ENCODE results near the gene SRPK2. TPM values are rescaled to one million over a fixed set of nuclear protein-coding genes. Genes with fewer than 3 reads are reported as not detected.
"Not testable (repeated sequence)": the region's sequence is repeated elsewhere in the genome, so short reads cannot be mapped to it uniquely, and the experiment has no call there.

SRPK2 gene
- total RNA-seq, 5 donors from 2014 or later (not counting 1 experiment from before 2014, with no cell fraction given), result 41.6 to 71.4 (median 46.9) TPM

DNA sequence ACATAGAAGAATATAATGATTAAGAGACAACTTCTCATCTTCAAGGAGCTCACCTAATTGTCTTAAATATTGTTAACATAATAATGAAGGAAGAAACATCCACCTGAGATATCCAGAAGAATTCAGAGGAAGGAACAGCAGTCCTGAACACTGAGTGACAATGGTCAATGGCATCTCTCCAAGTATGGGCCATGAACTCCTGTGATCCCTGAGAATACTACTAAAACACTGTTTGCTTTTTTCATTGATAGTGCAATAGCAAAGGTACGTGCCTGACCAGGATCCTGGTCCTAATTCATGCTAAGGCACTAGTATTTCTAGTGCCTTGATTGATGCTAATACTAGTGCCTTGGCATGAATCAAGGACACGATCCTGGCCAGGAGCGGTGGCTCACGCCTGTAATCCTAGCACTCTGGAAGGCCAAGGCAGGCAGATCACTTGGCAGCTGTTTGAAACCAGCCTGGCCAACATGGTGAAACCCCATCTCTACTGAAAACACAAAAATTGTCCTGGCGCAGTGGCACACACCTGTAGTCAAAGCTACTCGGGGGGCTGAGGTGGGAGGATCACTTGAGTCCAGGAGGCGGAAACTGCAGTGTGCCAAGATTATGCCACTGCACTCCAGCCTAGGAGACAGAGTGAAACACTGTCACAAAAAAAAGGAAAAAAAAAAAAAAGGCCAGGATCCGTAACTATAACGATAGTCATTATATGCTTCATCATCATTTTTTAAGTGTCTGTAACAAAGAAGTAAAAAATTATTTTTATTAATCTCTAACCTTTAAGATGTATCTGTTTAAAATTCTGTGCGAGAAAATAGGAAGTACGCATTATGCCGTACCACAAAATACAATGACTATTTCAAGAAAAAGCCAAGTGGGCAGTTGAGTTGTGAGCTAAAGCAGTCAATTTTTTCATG lies 49.1 kb downstream of the SRPK2 start:
- no peak overlapping the region for H3K4me3 Mint-ChIP-seq
- POLR2A ChIA-PET, result interaction anchor here in 1 of 2 donors (0.7 kb wide), 1 partner anchor 414 kb away, joined by 5 read pairs; no protein-coding TSS in a partner anchor

DNA sequence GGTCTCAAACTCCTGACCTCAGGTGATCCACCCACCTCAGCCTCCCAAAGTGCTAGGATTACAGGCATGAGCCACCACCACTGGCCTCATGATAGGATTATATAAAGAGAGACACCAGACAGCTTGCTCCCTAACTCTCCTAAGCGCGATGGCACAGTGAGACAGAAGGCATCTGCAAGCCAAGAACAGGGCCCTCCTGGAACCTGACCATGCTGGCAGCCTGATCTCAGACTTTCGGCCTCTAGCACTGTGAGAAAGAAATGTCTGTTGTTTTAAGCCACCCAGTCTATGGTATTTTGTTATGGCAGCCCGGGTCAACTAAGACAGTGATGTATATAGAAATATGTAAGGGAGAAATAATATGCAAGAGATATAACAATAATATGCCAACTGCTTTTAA lies 51.2 kb downstream of the SRPK2 start:
- Histone ChIP-seq H3K4me3 (ENCODE audit: control insufficient read depth in 1 of 2, extremely low read depth in 1 of 2, low read length in 1 of 2) (no peak overlapping the region), H3K27me3 (replicated peaks in 1 of 2; ENCODE audit: control insufficient read depth in 2 of 2, extremely low read depth in 1 of 2, insufficient read depth in 2 of 2, low read length in 1 of 2) (no peaks in the 10 kb centered on the region), H3K36me3 (ENCODE audit: control insufficient read depth in 2 of 2, extremely low read depth in 1 of 2, insufficient read depth in 1 of 2, low read length in 1 of 2) (no peaks in the 10 kb centered on the region), H3K4me1 (ENCODE audit: control insufficient read depth in 1 of 2, extremely low read depth in 1 of 2, insufficient read depth in 2 of 2, low read length in 2 of 2) (peaks cover 0 to 11% of the 10 kb centered on the region in 2 experiments), H3K27ac (ENCODE audit: low read length) (no peak overlapping the region), H3K9me3 (no peaks in the 10 kb centered on the region)
- 96% methylated on average over 3 of the region's 4 CpGs for WGBS (ENCODE audit: insufficient coverage)
- Mint-ChIP-seq H3K4me1 (peaks cover 21 to 28% (median 23%) of the 10 kb centered on the region in 3 donors), H3K4me3 (no peak overlapping the region), H3K27me3 (no peaks in the 10 kb centered on the region), H3K36me3 (no peaks in the 10 kb centered on the region), H3K9me3 (no peaks in the 10 kb centered on the region), H3K27ac (peak overlapping the region; percentile 19 to 21)
- CTCF ChIA-PET, result interaction anchor here in 1 of 2 donors (0.6 to 0.7 kb wide), 3 partner anchors 221 to 1949 kb away, joined by 3 to 4 read pairs (median 4); no protein-coding TSS in a partner anchor
- no peak for DNase-seq
- POLR2A ChIA-PET, result interaction anchor here (0.6 to 0.7 kb wide), 3 partner anchors 183 to 248 kb away, joined by 4 to 9 read pairs (median 8); no protein-coding TSS in a partner anchor
- ATAC-seq (replicated peaks in 1 of 4), result no peak

More for the DNA sequence above, 49.1 kb downstream of the SRPK2 start:
- Histone ChIP-seq H3K4me3 (ENCODE audit: control insufficient read depth in 1 of 2, extremely low read depth in 1 of 2, low read length in 1 of 2) (no peak overlapping the region), H3K36me3 (ENCODE audit: control insufficient read depth in 2 of 2, extremely low read depth in 1 of 2, insufficient read depth in 1 of 2, low read length in 1 of 2) (no peaks in the 10 kb centered on the region), H3K27ac (ENCODE audit: low read length) (no peak overlapping the region), H3K27me3 (replicated peaks in 1 of 2; ENCODE audit: control insufficient read depth in 2 of 2, extremely low read depth in 1 of 2, insufficient read depth in 2 of 2, low read length in 1 of 2) (no peaks in the 10 kb centered on the region), H3K9me3 (no peaks in the 10 kb centered on the region), H3K4me1 (ENCODE audit: control insufficient read depth in 1 of 2, extremely low read depth in 1 of 2, insufficient read depth in 2 of 2, low read length in 2 of 2) (peaks cover 4 to 13% of the 10 kb centered on the region in 2 experiments)
- Mint-ChIP-seq H3K4me1 (peaks cover 33 to 40% (median 37%) of the 10 kb centered on the region in 3 donors), H3K9me3 (no peaks in the 10 kb centered on the region), H3K27ac (peak overlapping the region; percentile 22 to 31), H3K27me3 (no peaks in the 10 kb centered on the region), H3K36me3 (no peaks in the 10 kb centered on the region)
- 100% methylated on average over 4 of the region's 12 CpGs for WGBS (ENCODE audit: insufficient coverage)
- DNase-seq, result no peak
- CTCF ChIA-PET, result interaction anchor here in 1 of 2 donors (0.6 to 0.7 kb wide), 2 partner anchors 13 to 208 kb away, joined by 4 to 9 read pairs; no protein-coding TSS in a partner anchor
- ATAC-seq (replicated peaks in 1 of 4), result no peak

DNA sequence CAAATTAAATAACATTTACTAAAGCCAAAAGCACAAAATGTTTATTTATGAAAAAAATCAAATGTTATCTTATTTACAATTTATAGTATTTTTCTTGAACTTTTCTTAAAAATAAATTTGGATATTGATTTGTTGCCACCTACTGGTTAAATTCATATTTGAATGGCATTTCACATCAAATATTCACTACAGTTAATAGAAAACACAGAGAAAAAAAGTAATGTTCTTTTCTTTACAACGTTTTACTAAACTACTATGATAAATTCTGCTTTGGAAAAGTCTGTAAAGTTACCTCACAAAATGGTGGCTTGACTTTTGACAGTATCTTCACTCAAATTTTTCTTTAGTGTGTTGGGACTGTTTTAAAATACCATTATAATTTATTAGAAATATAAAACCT lies 52.7 kb downstream of the SRPK2 start:
- Histone ChIP-seq H3K36me3 (ENCODE audit: control insufficient read depth in 2 of 2, extremely low read depth in 1 of 2, insufficient read depth in 1 of 2, low read length in 1 of 2) (no peaks in the 10 kb centered on the region), H3K4me1 (ENCODE audit: control insufficient read depth in 1 of 2, extremely low read depth in 1 of 2, insufficient read depth in 2 of 2, low read length in 2 of 2) (peaks cover 0 to 12% of the 10 kb centered on the region in 2 experiments), H3K27me3 (replicated peaks in 1 of 2; ENCODE audit: control insufficient read depth in 2 of 2, extremely low read depth in 1 of 2, insufficient read depth in 2 of 2, low read length in 1 of 2) (no peaks in the 10 kb centered on the region), H3K9me3 (no peaks in the 10 kb centered on the region), H3K27ac (ENCODE audit: low read length) (no peak overlapping the region), H3K4me3 (ENCODE audit: control insufficient read depth in 1 of 2, extremely low read depth in 1 of 2, low read length in 1 of 2) (no peak overlapping the region)
- H3K27ac Mint-ChIP-seq, result no peak overlapping the region
- DNase-seq (peak in 1 of 35 experiments; percentile 43), ATAC-seq (replicated peaks in 1 of 4) (no peak)
- no peaks in the 10 kb centered on the region for H3K36me3 Mint-ChIP-seq
- ChIA-PET CTCF (interaction anchor here in 1 of 2 donors (0.7 kb wide), 2 partner anchors 192 to 380 kb away, joined by 3 to 5 read pairs; no protein-coding TSS in a partner anchor), POLR2A (interaction anchor here in 1 of 2 donors (0.7 kb wide), 1 partner anchor 69 kb away, joined by 9 read pairs; no protein-coding TSS in a partner anchor)
- WGBS (ENCODE audit: insufficient coverage), result no CpG with 5 or more reads among the region's 1 CpG
- no peaks in the 10 kb centered on the region for H3K27me3 Mint-ChIP-seq
- H3K9me3 Mint-ChIP-seq, result no peaks in the 10 kb centered on the region
- no peak overlapping the region for H3K4me3 Mint-ChIP-seq
- H3K4me1 Mint-ChIP-seq, result peaks cover 32 to 39% (median 32%) of the 10 kb centered on the region in 3 donors

DNA sequence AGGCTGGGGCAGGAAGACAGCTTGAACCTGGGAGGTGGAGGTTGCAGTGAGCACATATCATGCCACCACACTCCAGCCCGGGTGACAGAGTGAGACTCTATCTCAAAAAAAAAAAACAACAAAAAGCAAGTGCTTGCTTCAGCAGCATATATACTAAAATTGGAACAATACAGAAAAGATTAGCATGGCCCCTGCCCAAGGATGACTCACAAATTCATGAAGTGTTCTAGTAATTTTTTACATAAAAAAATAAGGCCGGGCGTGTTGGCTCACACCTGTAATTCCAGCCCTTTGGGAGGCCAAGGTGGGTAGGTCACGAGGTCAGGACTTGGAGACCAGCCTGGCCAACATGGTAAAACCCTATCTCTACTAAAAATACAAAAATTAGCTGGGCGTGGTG lies 56.1 kb downstream of the SRPK2 start:
- WGBS (ENCODE audit: insufficient coverage), result 93% methylated on average over 3 of the region's 5 CpGs

DNA sequence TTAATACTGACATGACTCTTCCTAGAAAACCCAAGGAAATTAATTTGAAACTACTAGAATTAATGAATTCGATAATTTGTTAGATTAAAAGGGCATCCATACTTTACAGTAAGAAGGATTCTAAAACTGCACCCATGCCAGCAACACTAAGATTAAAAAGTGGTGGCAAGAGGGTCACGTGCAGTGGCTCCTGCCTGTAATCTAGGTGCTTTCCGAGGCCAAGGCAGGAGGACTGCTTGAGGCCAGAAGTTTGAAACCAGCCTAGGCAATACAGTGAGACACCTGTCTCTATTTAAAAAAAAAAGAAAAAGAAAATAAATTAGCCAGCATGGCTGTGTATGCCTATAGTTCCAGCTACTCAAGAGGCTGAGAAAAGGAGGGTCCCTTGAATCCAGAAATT lies 58.2 kb downstream of the SRPK2 start:
- no peaks in the 10 kb centered on the region for H3K9me3 ChIP-seq
- Mint-ChIP-seq H3K27ac (no peak overlapping the region), H3K4me1 (peaks cover 32 to 42% (median 40%) of the 10 kb centered on the region in 3 donors), H3K9me3 (no peaks in the 10 kb centered on the region), H3K36me3 (peaks cover 4% of the 10 kb centered on the region), H3K27me3 (no peaks in the 10 kb centered on the region), H3K4me3 (no peak overlapping the region)
- H3K27ac ChIP-seq (ENCODE audit: low read length), result no peak overlapping the region
- ChIA-PET POLR2A (no interaction called here), CTCF (interaction anchor here in 1 of 2 donors (0.7 kb wide), 1 partner anchor 360 kb away, joined by 3 read pairs; no protein-coding TSS in a partner anchor)
- WGBS (ENCODE audit: insufficient coverage), result no CpG with 5 or more reads among the region's 3 CpGs
- no peak for DNase-seq
- H3K4me1 ChIP-seq (ENCODE audit: control insufficient read depth in 1 of 2, extremely low read depth in 1 of 2, insufficient read depth in 2 of 2, low read length in 2 of 2), result peaks cover 0 to 7% of the 10 kb centered on the region in 2 experiments
- no peaks in the 10 kb centered on the region for H3K36me3 ChIP-seq (ENCODE audit: control insufficient read depth in 2 of 2, extremely low read depth in 1 of 2, insufficient read depth in 1 of 2, low read length in 1 of 2)
- no peak for ATAC-seq (replicated peaks in 1 of 4)
- H3K4me3 ChIP-seq (ENCODE audit: control insufficient read depth in 1 of 2, extremely low read depth in 1 of 2, low read length in 1 of 2), result no peak overlapping the region
- H3K27me3 ChIP-seq (replicated peaks in 1 of 2; ENCODE audit: control insufficient read depth in 2 of 2, extremely low read depth in 1 of 2, insufficient read depth in 2 of 2, low read length in 1 of 2), result no peaks in the 10 kb centered on the region

More for the DNA sequence above, 56.1 kb downstream of the SRPK2 start:
- H3K4me3 Mint-ChIP-seq; ATAC-seq (replicated peaks in 1 of 4); H3K27me3 ChIP-seq (replicated peaks in 1 of 2; ENCODE audit: control insufficient read depth in 2 of 2, extremely low read depth in 1 of 2, insufficient read depth in 2 of 2, low read length in 1 of 2); H3K9me3 Mint-ChIP-seq; H3K4me3 ChIP-seq (ENCODE audit: control insufficient read depth in 1 of 2, extremely low read depth in 1 of 2, low read length in 1 of 2); POLR2A ChIA-PET; H3K36me3 Mint-ChIP-seq; DNase-seq; H3K4me1 ChIP-seq (ENCODE audit: control insufficient read depth in 1 of 2, extremely low read depth in 1 of 2, insufficient read depth in 2 of 2, low read length in 2 of 2); H3K36me3 ChIP-seq (ENCODE audit: control insufficient read depth in 2 of 2, extremely low read depth in 1 of 2, insufficient read depth in 1 of 2, low read length in 1 of 2); H3K9me3 ChIP-seq; H3K27ac Mint-ChIP-seq; H3K27me3 Mint-ChIP-seq; H3K27ac ChIP-seq (ENCODE audit: low read length): not testable (repeated sequence)
- peaks cover 19 to 27% (median 23%) of the 10 kb centered on the region in 3 donors for H3K4me1 Mint-ChIP-seq
- CTCF ChIA-PET, result interaction anchor here in 1 of 2 donors (0.6 kb wide), 1 partner anchor 11 kb away, joined by 3 read pairs; no protein-coding TSS in a partner anchor

DNA sequence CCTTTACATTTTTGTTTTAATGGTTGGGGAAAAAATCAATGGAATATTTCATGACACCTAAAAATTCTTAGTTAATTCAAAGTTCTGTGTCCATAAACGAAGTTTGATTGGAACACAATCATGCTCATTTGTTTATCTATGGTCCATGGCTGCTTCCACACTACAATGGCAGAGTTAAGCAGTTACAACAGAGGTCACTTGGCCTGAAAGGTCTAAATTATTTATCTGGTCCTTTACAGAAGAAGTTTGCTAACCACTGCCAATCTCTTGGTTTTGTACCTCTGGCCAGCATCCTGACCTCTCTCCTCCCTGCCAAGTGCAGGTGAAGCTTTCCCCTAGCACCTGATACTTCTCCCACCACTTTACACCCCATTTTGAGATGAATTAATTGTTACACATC lies 61.5 kb downstream of the SRPK2 start:
- POLR2A ChIA-PET, result interaction anchor here in 1 of 2 donors (1.0 kb wide), 1 partner anchor 30 kb away, joined by 3 read pairs; no protein-coding TSS in a partner anchor
- Mint-ChIP-seq H3K9me3 (no peaks in the 10 kb centered on the region), H3K4me1 (peaks cover 48 to 57% (median 55%) of the 10 kb centered on the region in 3 donors), H3K36me3 (peaks cover 10% of the 10 kb centered on the region), H3K27me3 (no peaks in the 10 kb centered on the region), H3K27ac (no peak overlapping the region), H3K4me3 (no peak overlapping the region)
- no peak overlapping the region for H3K27ac ChIP-seq (ENCODE audit: low read length)
- no peak for ATAC-seq (replicated peaks in 1 of 4)
- no peaks in the 10 kb centered on the region for H3K27me3 ChIP-seq (replicated peaks in 1 of 2; ENCODE audit: control insufficient read depth in 2 of 2, extremely low read depth in 1 of 2, insufficient read depth in 2 of 2, low read length in 1 of 2)
- peaks cover 0 to 6% of the 10 kb centered on the region in 2 experiments for H3K4me1 ChIP-seq (ENCODE audit: control insufficient read depth in 1 of 2, extremely low read depth in 1 of 2, insufficient read depth in 2 of 2, low read length in 2 of 2)
- DNase-seq, result no peak
- no peaks in the 10 kb centered on the region for H3K9me3 ChIP-seq
- CTCF ChIA-PET, result interaction anchor here (0.5 to 0.6 kb wide), 2 partner anchors 11 to 56 kb away, joined by 3 read pairs; no protein-coding TSS in a partner anchor
- H3K36me3 ChIP-seq (ENCODE audit: control insufficient read depth in 2 of 2, extremely low read depth in 1 of 2, insufficient read depth in 1 of 2, low read length in 1 of 2), result no peaks in the 10 kb centered on the region
- no CpG with 5 or more reads among the region's 1 CpG for WGBS (ENCODE audit: insufficient coverage)
- no peak overlapping the region for H3K4me3 ChIP-seq (ENCODE audit: control insufficient read depth in 1 of 2, extremely low read depth in 1 of 2, low read length in 1 of 2)
